Cerebellar nuclear complex (tissue), 1 donor: Measurements from ENCODE around the gene HCFC1.
"Not testable (repeated sequence)": the region's sequence is repeated elsewhere in the genome, so short reads cannot be mapped to it uniquely, and the experiment has no call there.

Experiments
- DNase-seq, 2 experiments: peaks; one replicate each; lab custom pipeline; 2025; lab: John Stamatoyannopoulos, UW

The HCFC1 gene

DNA sequence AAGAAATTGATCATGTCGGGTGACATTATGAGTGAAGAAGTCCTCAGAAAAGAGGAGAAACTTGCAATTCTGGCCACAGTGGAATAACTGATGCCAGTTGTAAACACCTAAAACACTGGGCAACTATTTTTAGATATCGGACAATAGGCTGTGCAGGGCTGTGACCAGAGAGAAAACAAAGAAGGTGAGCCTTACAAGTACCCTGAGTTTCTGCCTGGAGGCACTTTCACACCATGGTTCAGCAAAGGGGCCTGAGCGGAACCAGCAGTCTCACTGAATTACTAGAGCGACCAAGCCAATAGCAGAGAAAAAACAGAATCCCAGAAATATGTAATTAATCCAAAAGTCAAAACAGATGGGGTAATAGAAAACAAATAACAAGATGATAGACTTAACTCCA is 36.9 kb upstream of the HCFC1 start:
- no peak for DNase-seq

DNA sequence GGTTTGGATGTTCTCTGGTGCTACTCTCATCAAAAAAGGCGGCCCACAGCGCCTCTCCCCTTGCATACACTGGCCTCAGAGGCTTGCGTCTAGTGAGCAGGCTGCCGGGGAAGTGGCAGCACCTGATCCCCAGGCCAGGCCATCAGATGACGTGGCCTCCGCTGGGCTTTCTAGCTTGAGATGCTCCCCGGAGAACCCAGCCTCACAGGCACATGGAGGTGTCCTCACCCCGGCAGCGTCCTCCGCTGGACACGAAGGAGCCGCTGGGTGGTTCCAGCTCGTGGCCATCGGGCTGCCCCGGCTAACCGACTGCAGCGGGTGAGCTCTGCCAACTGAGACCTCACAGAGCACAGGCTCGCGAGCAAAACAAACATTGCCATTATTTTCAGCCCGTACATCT is 35.3 kb upstream of the HCFC1 start:
- no peak for DNase-seq

DNA sequence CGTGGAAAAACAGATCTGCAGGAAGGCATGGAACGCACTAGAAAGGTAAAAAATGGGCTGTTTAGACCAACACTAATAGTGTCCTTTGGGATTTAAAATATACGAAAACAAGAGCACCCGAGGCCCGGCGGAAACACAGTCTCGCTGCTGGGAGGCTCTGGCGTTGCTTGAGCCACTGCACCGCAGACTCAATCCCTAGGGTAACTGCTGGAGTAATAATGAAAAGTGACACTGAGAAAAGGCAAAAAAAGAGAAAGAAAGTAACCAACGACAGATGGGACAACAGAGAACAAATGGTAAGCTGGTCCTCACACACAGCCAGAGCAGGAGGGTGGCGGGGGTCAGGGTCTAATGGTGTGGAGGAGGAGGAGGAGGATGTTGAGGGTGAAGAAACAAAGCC is 32.7 kb upstream of the HCFC1 start:
- DNase-seq, result no peak

DNA sequence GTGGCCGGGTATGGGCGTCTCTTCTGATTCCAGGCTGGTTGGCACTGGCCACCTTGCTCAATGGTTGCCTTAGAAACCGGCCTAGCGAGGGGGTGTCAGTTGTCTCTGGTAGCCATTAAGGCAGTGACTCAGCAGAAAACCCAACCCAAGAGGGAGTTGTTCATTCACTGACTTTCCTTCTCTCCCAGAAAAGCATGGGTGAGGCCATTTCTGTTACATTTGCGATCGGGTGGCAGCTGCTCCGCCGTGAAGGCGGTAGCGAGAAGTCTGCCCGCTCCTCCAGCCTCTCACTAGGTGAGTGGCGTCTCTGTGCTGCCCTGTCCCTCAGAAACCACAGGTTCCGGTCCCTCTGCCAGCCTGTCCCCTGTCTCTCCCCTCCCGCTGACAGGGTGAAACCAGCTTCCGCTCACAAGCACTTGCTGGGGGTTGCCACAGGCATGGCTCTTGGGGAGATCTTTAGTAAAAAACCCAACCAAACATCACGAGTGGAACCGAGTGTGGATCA is 30.6 kb upstream of the HCFC1 start:
- DNase-seq, result no peak

- no peak for DNase-seq
These were observed 28.4 kb upstream of the HCFC1 start for GRCh38 chrX:154000051-154000450.

GRCh38 chrX:153999359-154000037 is 27.9 kb upstream of the HCFC1 start:
- no peak for DNase-seq

GRCh38 chrX:153995504-153995903 is 23.9 kb upstream of the HCFC1 start:
- no peak for DNase-seq

DNA sequence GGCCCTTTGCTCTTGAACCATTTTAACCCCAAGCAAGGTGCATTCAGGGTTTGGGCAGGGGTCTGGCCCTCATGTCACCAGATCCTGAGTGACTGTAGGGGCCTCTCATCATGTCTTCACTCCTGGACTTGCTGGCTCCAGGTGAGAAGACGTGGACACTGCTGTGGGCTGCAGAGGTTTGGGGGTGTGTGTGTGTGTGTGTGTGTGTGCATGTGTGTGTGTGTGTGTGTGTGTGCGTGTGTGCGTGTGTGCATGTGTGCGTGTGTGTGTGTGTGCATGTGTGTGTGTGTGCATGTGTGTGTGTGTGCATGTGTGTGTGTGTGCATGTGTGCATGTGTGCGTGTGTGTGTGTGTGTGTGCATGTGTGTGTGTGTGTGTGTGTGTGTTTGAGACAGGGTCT is 22.8 kb upstream of the HCFC1 start:
- not testable (repeated sequence) for DNase-seq

DNA sequence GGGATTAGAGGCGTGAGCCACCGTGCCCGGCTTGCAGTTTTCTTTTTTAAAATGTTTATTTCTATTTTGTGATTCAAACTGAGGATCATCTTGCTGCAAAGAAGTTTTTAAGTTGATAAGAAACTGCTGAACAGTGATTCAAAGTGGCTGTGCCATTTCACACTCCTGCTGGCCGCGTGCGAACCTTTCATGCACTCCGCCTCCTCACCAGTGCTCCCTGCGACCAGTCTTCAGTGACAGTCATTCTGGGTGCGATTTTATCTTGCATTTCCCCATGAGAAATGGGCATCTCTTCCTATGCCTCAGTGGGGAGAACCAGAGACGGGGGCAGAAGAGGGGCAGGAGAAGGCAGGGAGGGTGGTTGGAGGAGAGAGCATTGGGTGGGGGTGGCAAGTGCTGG is 22.4 kb upstream of the HCFC1 start:
- no peak for DNase-seq

GRCh38 chrX:153993079-153993478 is 21.5 kb upstream of the HCFC1 start:
- DNase-seq, result peak in 1 of 2 experiments; percentile 25

GRCh38 chrX:153992180-153992579 is 20.6 kb upstream of the HCFC1 start:
- no peak for DNase-seq

DNA sequence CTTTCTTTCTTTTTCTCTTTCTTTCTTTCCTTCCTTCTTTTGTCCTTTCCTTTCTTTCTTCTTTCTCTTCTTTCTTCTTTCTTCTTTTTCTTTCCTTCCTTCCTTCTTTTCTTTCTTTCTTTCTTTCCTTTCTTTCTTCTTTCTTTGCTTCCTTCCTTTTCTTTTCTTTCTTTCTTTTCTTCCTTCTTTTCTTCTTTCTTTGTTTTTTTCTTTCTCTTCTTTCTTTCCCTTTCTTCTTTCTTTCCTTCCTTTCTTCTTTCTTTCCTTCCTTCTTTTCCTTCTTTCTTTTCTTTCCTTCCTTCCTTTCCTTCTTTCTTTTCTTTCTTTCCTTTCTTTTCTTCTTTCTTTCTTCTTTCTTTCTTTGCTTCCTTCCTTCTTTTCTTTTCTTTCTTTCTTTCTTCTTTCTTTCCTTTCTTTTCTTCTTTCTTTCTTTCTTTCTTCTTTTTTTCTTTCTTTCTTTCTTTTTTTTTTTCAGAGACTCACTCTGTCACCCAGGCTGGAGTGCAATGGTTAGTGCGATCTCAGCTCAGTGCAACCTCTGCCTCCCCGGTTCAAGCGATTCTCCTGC is 19.5 kb upstream of the HCFC1 start:
- no peak for DNase-seq

DNA sequence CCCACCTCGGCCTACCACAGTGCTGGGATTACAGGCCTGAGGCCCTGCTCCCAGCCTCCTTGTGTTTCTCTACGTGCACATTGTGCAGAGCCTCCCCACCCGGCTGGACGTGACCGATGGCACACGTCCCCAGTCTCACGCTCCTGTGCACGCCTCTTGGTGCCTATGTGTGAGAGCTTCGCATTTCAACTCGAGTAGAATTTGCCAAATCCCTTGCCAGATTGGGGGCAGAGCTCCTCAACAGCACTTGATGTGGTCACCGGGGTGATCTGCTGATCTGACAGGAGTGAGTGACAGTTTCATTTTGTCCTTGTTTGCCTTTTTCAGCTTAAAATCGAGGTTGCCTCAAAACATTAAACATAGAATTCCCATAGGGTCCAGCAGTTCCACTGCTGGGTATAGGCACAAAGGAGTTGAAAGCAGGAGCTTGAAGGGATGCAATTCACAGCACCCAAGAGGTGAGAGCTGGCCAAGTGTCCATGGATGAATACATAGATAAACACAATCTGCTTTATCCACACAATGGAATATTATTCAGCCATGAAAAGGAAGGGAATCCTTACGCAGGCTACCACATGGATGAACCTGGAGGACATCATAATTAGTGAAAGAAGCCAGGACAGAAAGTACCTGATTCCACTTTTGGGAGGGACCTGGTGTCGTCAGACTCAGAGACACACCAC is 18.5 kb upstream of the HCFC1 start:
- no peak for DNase-seq

- no peak for DNase-seq
These were observed 16.9 kb upstream of the HCFC1 start for GRCh38 chrX:153988493-153988892.

GRCh38 chrX:153984351-153985178 is 12.9 kb upstream of the HCFC1 start:
- peak in 1 of 2 experiments; percentile 27 for DNase-seq

DNA sequence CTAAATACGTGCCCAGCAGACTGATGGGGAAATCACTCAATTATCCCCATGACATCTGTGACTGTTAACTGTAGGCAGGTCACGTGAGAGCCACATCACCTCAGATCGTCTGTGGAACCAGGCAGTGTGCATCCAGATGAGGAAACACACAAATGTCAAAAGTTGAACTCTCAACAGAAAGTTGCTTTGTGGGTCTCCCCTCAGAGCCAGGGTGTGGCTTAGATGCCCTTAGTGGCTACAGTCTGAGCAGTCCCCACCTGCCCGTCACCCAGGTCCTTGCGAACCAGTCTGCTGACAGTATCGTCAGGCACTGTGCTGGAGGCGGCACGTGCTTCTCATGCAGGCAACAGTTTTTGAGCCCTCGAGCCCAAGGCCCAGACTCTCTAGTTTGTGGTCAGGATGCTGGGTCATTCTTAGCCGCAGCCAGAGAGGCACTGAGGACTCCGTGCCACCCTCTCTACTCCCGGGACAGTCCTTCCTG is 11.7 kb upstream of the HCFC1 start:
- no peak for DNase-seq

DNA sequence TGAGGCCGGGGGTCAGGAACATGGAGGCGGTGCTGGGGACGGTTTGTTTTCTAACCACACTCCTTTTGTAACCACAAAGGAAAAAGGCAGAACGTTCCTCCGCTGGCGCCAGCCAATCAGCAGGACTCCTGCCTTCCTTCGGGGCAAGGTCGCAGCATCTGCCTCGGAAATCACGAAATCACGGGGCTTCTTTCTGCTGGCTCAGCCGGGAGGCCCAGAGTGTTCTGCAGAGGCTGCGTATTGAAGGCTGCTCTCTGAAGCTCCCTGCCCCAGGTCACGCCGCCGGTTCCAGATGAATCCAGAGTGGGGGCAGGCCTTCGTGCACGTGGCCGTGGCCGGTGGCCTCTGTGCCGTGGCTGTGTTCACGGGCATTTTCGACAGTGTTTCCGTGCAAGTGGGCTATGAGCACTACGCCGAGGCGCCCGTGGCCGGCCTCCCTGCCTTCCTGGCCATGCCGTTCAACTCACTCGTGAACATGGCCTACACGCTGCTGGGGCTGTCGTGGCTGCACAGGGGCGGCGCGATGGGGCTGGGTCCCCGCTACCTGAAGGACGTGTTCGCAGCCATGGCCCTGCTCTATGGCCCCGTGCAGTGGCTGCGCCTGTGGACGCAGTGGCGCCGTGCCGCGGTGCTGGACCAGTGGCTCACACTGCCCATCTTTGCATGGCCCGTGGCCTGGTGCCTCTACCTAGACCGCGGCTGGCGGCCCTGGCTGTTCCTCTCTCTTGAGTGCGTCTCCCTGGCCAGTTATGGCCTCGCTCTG is 10.3 kb upstream of the HCFC1 start:
- DNase-seq, result no peak

DNA sequence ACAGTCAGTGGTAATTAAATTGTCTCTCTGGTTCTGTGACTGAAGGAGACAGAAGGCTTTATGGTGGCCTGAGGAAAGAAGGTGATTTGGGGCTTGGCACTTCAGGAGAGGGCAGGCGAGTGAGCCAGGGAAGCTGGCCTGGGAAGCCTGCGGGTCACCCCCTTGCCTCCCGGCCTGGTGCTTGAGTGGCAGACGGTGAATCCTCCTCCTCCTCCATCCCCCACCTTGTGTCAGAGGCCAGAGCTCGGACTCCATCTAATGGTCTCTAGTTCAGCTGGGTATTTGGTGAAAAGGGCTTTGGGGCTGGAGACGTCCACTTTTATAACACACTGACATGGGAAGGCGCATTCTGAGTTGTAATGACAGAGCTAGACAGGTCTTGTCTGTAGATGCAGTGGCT is 9.6 kb upstream of the HCFC1 start:
- no peak for DNase-seq

DNA sequence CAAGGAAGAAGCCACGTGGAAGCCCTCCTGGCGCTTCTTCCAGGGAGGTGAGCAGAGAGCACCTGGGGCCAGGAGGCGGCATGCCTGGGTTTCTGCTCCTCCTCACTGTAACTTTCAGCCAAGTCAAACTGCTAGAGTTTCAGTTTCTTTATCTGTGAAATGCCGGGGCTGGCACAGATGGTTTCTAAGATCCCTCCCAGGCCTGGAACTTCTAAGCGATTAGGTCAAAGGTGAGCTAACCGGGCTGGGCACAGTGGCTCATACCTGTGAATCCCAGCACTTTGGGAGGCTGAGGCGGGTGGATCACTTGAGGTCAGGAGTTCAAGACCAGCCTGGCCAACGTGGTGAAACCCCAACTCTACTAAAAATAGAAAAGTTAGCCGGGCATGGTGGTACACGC is 8.8 kb upstream of the HCFC1 start:
- DNase-seq, result not testable (repeated sequence)

- no peak for DNase-seq
These were observed 3.2 kb upstream of the HCFC1 start for GRCh38 chrX:153974726-153975286.
